IMR-90 (cell line): Measurements from ENCODE around the gene MTCL3.

Experiments used
- ATAC-seq: fragments of 200-7000 bp; cut with Tn5 transposase; 2 replicates; pipeline ENCODE4 v1.9.1; 2020; ENCODE audit warnings: low read depth, mild to moderate bottlenecking, moderate library complexity
- BruUV-seq: library from RNA; stranded (reverse); fragments of 400-500 nt; replicated peaks from 2 replicates; lab custom pipeline; 2021; lab: Mats Ljungman, UMichigan
- CTCF ChIA-PET: fragments of 300-600 bp; formaldehyde crosslinking; extraction: SDS; loops from one replicate; lab custom pipeline; 2021; ENCODE audit warnings: antibody characterized with exemption; lab: Yijun Ruan, JAX
- POLR2A ChIA-PET: fragments of 300-600 bp; sonication (Branson Sonifier 250); formaldehyde crosslinking; loops from one replicate; lab custom pipeline; 2022; ENCODE audit warnings: antibody characterized with exemption; ENCODE audit not compliant: unreplicated experiment; lab: Charles Lee
- DNase-seq: peaks from one replicate; pipeline ENCODE4 v3.0.0; 2013
- H2AFZ ChIP-seq: replicated peaks from 2 replicates; pipeline ENCODE3; 2013; ENCODE audit warnings: low read length, mild to moderate bottlenecking; ENCODE audit not compliant: poor library complexity
- H2AK5ac ChIP-seq: 2 replicates; pipeline ENCODE4 v1.6.1; 2013; ENCODE audit warnings: low read depth, low read length, inconsistent platforms
- H2AK9ac ChIP-seq: replicated peaks from 2 replicates; pipeline ENCODE3; 2013; ENCODE audit warnings: mild to moderate bottlenecking, low read depth, low read length, moderate library complexity; ENCODE audit not compliant: poor library complexity
- H2BK120ac ChIP-seq: 2 replicates; pipeline ENCODE4 v1.6.1; 2013; ENCODE audit warnings: low read depth, low read length, inconsistent platforms
- H2BK15ac ChIP-seq: 3 replicates; pipeline ENCODE4 v1.6.1; 2013; ENCODE audit warnings: low read depth, low read length, inconsistent platforms
- H2BK20ac ChIP-seq: 2 replicates; pipeline ENCODE4 v1.6.1; 2013; ENCODE audit warnings: low read depth, mild to moderate bottlenecking, inconsistent platforms, low read length, moderate library complexity
- H2BK5ac ChIP-seq: 2 replicates; pipeline ENCODE4 v1.6.1; 2013; ENCODE audit warnings: mild to moderate bottlenecking, low read depth, low read length, inconsistent platforms; ENCODE audit not compliant: poor library complexity, severe bottlenecking
- H3K14ac ChIP-seq: replicated peaks from 2 replicates; pipeline ENCODE4 v1.6.1; 2013; ENCODE audit warnings: low read depth, low read length, inconsistent platforms
- H3K18ac ChIP-seq: 2 replicates; pipeline ENCODE4 v1.6.1; 2013; ENCODE audit warnings: low read depth, low read length, control low read depth
- H3K23ac ChIP-seq: 2 replicates; pipeline ENCODE4 v1.6.1; 2013; ENCODE audit warnings: low read depth, low read length, inconsistent platforms
- H3K27ac ChIP-seq: 2 replicates; pipeline ENCODE4 v1.5.1; 2013; ENCODE audit warnings: mild to moderate bottlenecking, control low read depth, low read length; ENCODE audit not compliant: insufficient read depth
- H3K27me3 ChIP-seq: 2 replicates; pipeline ENCODE4 v1.6.1; 2013; ENCODE audit warnings: low read length; ENCODE audit not compliant: control insufficient read depth, insufficient read depth
- H3K36me3 ChIP-seq: 2 replicates; pipeline ENCODE4 v1.6.1; 2013; ENCODE audit warnings: low read length, mixed read lengths; ENCODE audit not compliant: control insufficient read depth, insufficient read depth
- H3K4ac ChIP-seq: 2 replicates; pipeline ENCODE4 v1.6.1; 2013; ENCODE audit warnings: low read depth, low read length, inconsistent platforms
- H3K4me1 ChIP-seq: 2 replicates; pipeline ENCODE4 v1.6.1; 2013; ENCODE audit warnings: low read length, mixed read lengths; ENCODE audit not compliant: control insufficient read depth, insufficient read depth
- H3K4me2 ChIP-seq: 2 replicates; pipeline ENCODE4 v1.6.1; 2013; ENCODE audit warnings: low read depth, mild to moderate bottlenecking, control low read depth, low read length, moderate library complexity
- H3K4me3 ChIP-seq: 2 replicates; pipeline ENCODE4 v1.5.1; 2013; ENCODE audit warnings: low read depth, mild to moderate bottlenecking, control low read depth, low read length, moderate library complexity; ENCODE audit not compliant: insufficient read depth
- H3K56ac ChIP-seq: 2 replicates; pipeline ENCODE4 v1.6.1; 2013; ENCODE audit warnings: low read length, inconsistent platforms; ENCODE audit not compliant: insufficient read depth; ENCODE audit errors: extremely low read depth
- H3K79me1 ChIP-seq, 2 experiments: 2 replicates each; pipeline ENCODE4 v1.6.1; 2013; ENCODE audit warnings: low read length in 2 of 2, inconsistent platforms in 1 of 2, low read depth in 1 of 2
- H3K9ac ChIP-seq: 2 replicates; pipeline ENCODE4 v1.6.1; 2013; ENCODE audit warnings: low read depth, low read length, control low read depth
- H3K9me1 ChIP-seq: 2 replicates; pipeline ENCODE4 v1.6.1; 2013; ENCODE audit warnings: low read length, inconsistent platforms; ENCODE audit not compliant: insufficient read depth
- H3K9me3 ChIP-seq: 2 replicates; pipeline ENCODE4 v1.6.1; 2013; ENCODE audit warnings: low read length; ENCODE audit not compliant: control insufficient read depth, insufficient read depth
- H4K20me1 ChIP-seq: 2 replicates; pipeline ENCODE4 v1.6.1; 2013; ENCODE audit warnings: low read length, inconsistent platforms; ENCODE audit not compliant: insufficient read depth
- H4K5ac ChIP-seq: 2 replicates; pipeline ENCODE4 v1.6.1; 2013; ENCODE audit warnings: mild to moderate bottlenecking, low read depth, low read length, control low read depth
- H4K8ac ChIP-seq, 2 experiments: 2 replicates each; pipeline ENCODE4 v1.6.1; 2013; ENCODE audit warnings: low read depth in 2 of 2, low read length in 2 of 2, control low read depth in 1 of 2, inconsistent platforms in 1 of 2
- H4K91ac ChIP-seq: 2 replicates; pipeline ENCODE4 v1.6.1; 2013; ENCODE audit warnings: low read depth, low read length, inconsistent platforms; ENCODE audit not compliant: insufficient read depth
- BHLHE40 ChIP-seq: fragments of 150-350 bp; IDR thresholded peaks from 2 replicates; pipeline ENCODE4 v1.6.1; 2016; ENCODE audit warnings: mild to moderate bottlenecking, low read depth, low read length
- MAFK ChIP-seq: IDR thresholded peaks from 2 replicates; pipeline ENCODE4 v1.6.1; 2012; ENCODE audit warnings: low read depth, low read length, improper control_type of control experiment
- MAZ ChIP-seq: IDR thresholded peaks from 2 replicates; pipeline ENCODE4 v1.6.1; 2012; ENCODE audit warnings: low read depth, mild to moderate bottlenecking, low read length, improper control_type of control experiment, moderate library complexity, borderline replicate concordance
- MXI1 ChIP-seq: IDR thresholded peaks from 2 replicates; pipeline ENCODE4 v1.6.1; 2012; ENCODE audit warnings: low read depth, mild to moderate bottlenecking, low read length, moderate library complexity, borderline replicate concordance
- NFE2L2 ChIP-seq: fragments of 150-350 bp; IDR thresholded peaks from 2 replicates; pipeline ENCODE4 v1.6.1; 2016; ENCODE audit warnings: low read depth, mild to moderate bottlenecking, low read length
- POLR2A ChIP-seq: IDR thresholded peaks from 2 replicates; pipeline ENCODE4 v1.6.1; 2012; ENCODE audit warnings: mild to moderate bottlenecking, low read depth, low read length
- SMC3 ChIP-seq: fragments of 150-350 bp; IDR thresholded peaks from 2 replicates; pipeline ENCODE4 v1.6.1; 2016; ENCODE audit warnings: low read depth, mild to moderate bottlenecking, antibody characterized with exemption, low read length, moderate library complexity
- USF2 ChIP-seq: fragments of 150-350 bp; IDR thresholded peaks from 2 replicates; pipeline ENCODE4 v1.6.1; 2017; ENCODE audit warnings: mild to moderate bottlenecking, antibody characterized with exemption, low read length, low read depth
- WGBS, 2 experiments: methylation state at CpG; one replicate each; pipeline versions ENCODE4 v1.1.5 to v1.1.7; 2013; ENCODE audit warnings: missing lambda C conversion rate in 2 of 2; ENCODE audit not compliant: insufficient read length in 1 of 2; ENCODE audit errors: extremely low coverage in 2 of 2; 5-methylcytosine and 5-hydroxymethylcytosine counted together
- dilution Hi-C: fragments of 300-500 bp; cut with HindIII; formaldehyde crosslinking; loops from one replicate; pipeline ENCODE4 v1.14.3; 2018; ENCODE audit warnings: low sequenced_read_pairs; ENCODE audit not compliant: unreplicated experiment
- in situ Hi-C: fragments of 300-500 bp; cut with MboI; formaldehyde crosslinking; loops from 3 replicates; pipeline ENCODE4 v1.14.3; 2019; ENCODE audit warnings: low sequenced_read_pairs, inconsistent platforms, mixed read lengths
- intact Hi-C: fragments of 100-400 bp; cut with micrococcal nuclease; formaldehyde crosslinking; loops from 2 replicates; pipeline ENCODE4 v1.10.0; 2022

MTCL3 gene

GRCh38 chr6:127567476-127567875 is 48.3 kb upstream of the MTCL3 start:
- BruUV-seq: no TSS peak
- Histone ChIP-seq H3K9me1 (no peaks in the 10 kb centered on the region), H2BK20ac (no peak overlapping the region), H4K91ac (no peak overlapping the region), H3K27me3 (no peaks in the 10 kb centered on the region), H2BK120ac (no peak overlapping the region), H2BK5ac (no peak overlapping the region), H3K4me1 (no peaks in the 10 kb centered on the region), H3K23ac (no peak overlapping the region), H2AK5ac (no peak overlapping the region), H3K27ac (no peak overlapping the region), H3K4me3 (no peak overlapping the region), H3K18ac (no peak overlapping the region), H3K4ac (no peak overlapping the region), H4K5ac (no peak overlapping the region), H3K56ac (no peak overlapping the region), H3K4me2 (no peak overlapping the region), H3K36me3 (no peaks in the 10 kb centered on the region), H3K9me3 (no peaks in the 10 kb centered on the region), H3K9ac (no peak overlapping the region), H4K20me1 (no peaks in the 10 kb centered on the region), H3K79me1 (no peaks in the 10 kb centered on the region), H2AFZ (no peak overlapping the region), H3K14ac (no peak overlapping the region), H2AK9ac (no peak overlapping the region), H2BK15ac (no peak overlapping the region), H4K8ac (no peak overlapping the region)
- ATAC-seq: no peak
- WGBS, 2 experiments: no CpG with 5 or more reads among the region's 2 CpGs
- TF ChIP-seq USF2: no peak
- no peak for TF ChIP-seq NFE2L2
- no peak for TF ChIP-seq MXI1
- TF ChIP-seq BHLHE40: no peak
- no peak for TF ChIP-seq SMC3
- no peak for TF ChIP-seq MAZ
- TF ChIP-seq MAFK: no peak
- no peak for TF ChIP-seq POLR2A
- CTCF ChIA-PET: no interaction called here
- in situ Hi-C loops (no loop called here), dilution Hi-C loops (no loop called here), intact Hi-C loops (no loop called here)
- POLR2A ChIA-PET: no interaction called here
- DNase-seq: no peak
